HepG2 (cell line): ENCODE data around the gene RBM47.

Source experiments
- EZH2 ChIP-seq: conservative IDR thresholded peaks from 2 replicates; pipeline ENCODE4 v1.6.1; 2012; ENCODE audit warnings: mild to moderate bottlenecking, low read depth, low read length, moderate library complexity
- KLF12 ChIP-seq: sonication (generic); formaldehyde crosslinking; IDR thresholded peaks from 2 replicates; pipeline ENCODE4 v1.4.0; 2020; ENCODE audit warnings: missing genetic modification reagents, borderline replicate concordance
- PBX2 ChIP-seq: IDR thresholded peaks from 2 replicates; pipeline ENCODE4 v1.6.1; 2016; ENCODE audit warnings: control low read depth
- TBX2 ChIP-seq: sonication (generic); formaldehyde crosslinking; IDR thresholded peaks from 2 replicates; pipeline ENCODE4 v1.5.0; 2020; ENCODE audit warnings: missing genetic modification reagents, mild to moderate bottlenecking, borderline replicate concordance
- ZNF180 ChIP-seq: sonication (generic); formaldehyde crosslinking; IDR thresholded peaks from 2 replicates; pipeline ENCODE4 v1.4.0; 2020; ENCODE audit warnings: low read depth, missing genetic modification reagents, borderline replicate concordance
- ZNF362 ChIP-seq: sonication (generic); formaldehyde crosslinking; IDR thresholded peaks from 2 replicates; pipeline ENCODE4 v1.4.0; 2020; ENCODE audit warnings: missing genetic modification reagents, mild to moderate bottlenecking, borderline replicate concordance
- TF ChIP-seq, protein P1 (sequence below): sonication (generic); formaldehyde crosslinking; IDR thresholded peaks from 2 replicates; pipeline ENCODE4 v1.5.0; 2020; ENCODE audit warnings: missing genetic modification reagents, mild to moderate bottlenecking, borderline replicate concordance

DNA sequence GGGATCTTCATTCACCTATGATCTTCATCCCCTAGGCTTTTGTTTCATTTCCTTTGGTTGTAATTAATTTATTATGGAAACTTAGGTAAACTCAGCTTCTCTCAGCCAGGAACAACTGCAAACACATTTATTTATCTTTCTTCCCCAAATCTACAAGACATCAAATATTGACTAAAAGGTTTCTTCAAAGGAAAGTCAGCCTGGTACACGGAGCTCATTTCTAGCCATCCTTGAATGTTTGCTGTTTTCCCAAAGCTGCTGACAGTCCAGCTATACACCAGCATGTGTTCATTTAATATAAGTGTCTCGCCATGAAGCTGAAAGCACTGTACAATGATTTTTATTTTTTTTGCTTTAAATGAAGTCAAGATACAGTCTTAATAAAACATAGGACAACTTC is 16.8 kb downstream of the RBM47 start:
- TF ChIP-seq PBX2: no peak
- TF ChIP-seq, protein P1, sequence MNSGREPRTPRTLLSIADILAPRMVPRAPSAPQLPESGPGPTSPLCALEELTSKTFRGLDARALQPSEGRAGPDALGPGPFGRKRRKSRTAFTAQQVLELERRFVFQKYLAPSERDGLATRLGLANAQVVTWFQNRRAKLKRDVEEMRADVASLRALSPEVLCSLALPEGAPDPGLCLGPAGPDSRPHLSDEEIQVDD (CRISPR knock-in tag): no peak
- TF ChIP-seq ZNF362 (CRISPR knock-in tag): no peak
- no peak for TF ChIP-seq KLF12 (CRISPR knock-in tag)
- TF ChIP-seq ZNF180 (CRISPR knock-in tag): no peak
- no peak for TF ChIP-seq TBX2 (CRISPR knock-in tag)
- no peak for TF ChIP-seq EZH2
